Transverse colon (tissue), 4 donors: ENCODE measurements around the gene MAGI1. TPM values are rescaled to one million over a fixed set of nuclear protein-coding genes. Genes with fewer than 3 reads are reported as not detected.

Source experiments
- DNase-seq: peaks from one replicate; pipeline ENCODE4 v3.0.0-alpha.2; 2019
- H3K27ac ChIP-seq, 4 donors: fragments of 200-600 bp; sonication (generic); 2 replicates each; pipeline ENCODE4 v1.5.1; 2016 to 2018; ENCODE audit warnings: inconsistent platforms in 4 of 4
- H3K27me3 ChIP-seq: fragments of 200-600 bp; sonication (generic); 2 replicates; pipeline ENCODE4 v1.5.1; 2017; ENCODE audit warnings: inconsistent platforms
- H3K36me3 ChIP-seq, 4 donors: fragments of 200-600 bp; sonication (generic); 2 replicates each; pipeline ENCODE4 v1.5.1; 2017 to 2019; ENCODE audit warnings: inconsistent platforms in 4 of 4
- H3K4me1 ChIP-seq, 4 donors: fragments of 200-600 bp; sonication (generic); 2 replicates each; pipeline ENCODE4 v1.5.1; 2017 to 2020; ENCODE audit warnings: inconsistent platforms in 4 of 4
- H3K4me3 ChIP-seq, 4 donors: fragments of 200-600 bp; sonication (generic); 1 replicate in 1 of 4; 2 replicates in 3 of 4; pipeline versions ENCODE4 v1.5.1 to v1.6.1; 2017 to 2019; ENCODE audit warnings: inconsistent platforms in 4 of 4
- H3K9me3 ChIP-seq, 2 donors: fragments of 200-600 bp; sonication (generic); 2 replicates each; pipeline ENCODE4 v1.5.1; 2017 to 2019; ENCODE audit warnings: inconsistent platforms in 2 of 2
- CTCF ChIP-seq, 5 experiments: fragments of 200-600 bp in 3 of 5; fragments of 450-650 bp in 2 of 5; sonication (generic) in 3 of 5; IDR thresholded peaks; 1 replicate in 2 of 5; 2 replicates in 3 of 5; pipeline ENCODE4 v1.5.1; 2016 to 2017; ENCODE audit warnings: antibody characterized with exemption in 5 of 5, inconsistent platforms in 3 of 5, mild to moderate bottlenecking in 2 of 5, moderate library complexity in 1 of 5
- EP300 ChIP-seq: sonication (generic); formaldehyde crosslinking; IDR thresholded peaks from one replicate; pipeline ENCODE4 v1.6.1; 2017; ENCODE audit warnings: antibody characterized with exemption, low read depth
- POLR2A ChIP-seq: fragments of 450-650 bp; IDR thresholded peaks from one replicate; pipeline ENCODE4 v1.6.1; 2016; ENCODE audit warnings: antibody characterized with exemption, mild to moderate bottlenecking, moderate library complexity
- POLR2AphosphoS5 ChIP-seq, 3 donors: sonication (generic); formaldehyde crosslinking; IDR thresholded peaks; one replicate each; pipeline ENCODE4 v1.6.1; 2016; ENCODE audit warnings: antibody characterized with exemption in 3 of 3
- WGBS, 2 donors: methylation state at CpG; one replicate each; pipeline ENCODE4 v1.1.5; 2018; ENCODE audit warnings: low coverage in 1 of 2; 5-methylcytosine and 5-hydroxymethylcytosine counted together
- in situ Hi-C, 4 donors: fragments of 200-750 bp; cut with MboI; loops; one replicate each; pipeline versions ENCODE4 v1.15.0 to v1.15.1; 2017; ENCODE audit warnings: low sequenced_read_pairs in 3 of 4, low pct_ligation_motif_present in 1 of 4, low pct_unique_long_range_greater_than_20kb in 1 of 4
- intact Hi-C: fragments of 100-400 bp; cut with DNase I; formaldehyde crosslinking; loops from one replicate; pipeline ENCODE4 v1.15.1; 2023; ENCODE audit warnings: low total_unique reads
- total RNA-seq, 4 donors: library from RNA; depleted of rRNA; stranded (reverse); fragments of >200 nt; gene quantifications; one replicate each; pipeline ENCODE4 v1.1.0, GENCODE V29; 2016

Gene MAGI1
- total RNA-seq, 4 donors from 2014 or later: 50.8 to 190 (median 67.4) TPM

DNA sequence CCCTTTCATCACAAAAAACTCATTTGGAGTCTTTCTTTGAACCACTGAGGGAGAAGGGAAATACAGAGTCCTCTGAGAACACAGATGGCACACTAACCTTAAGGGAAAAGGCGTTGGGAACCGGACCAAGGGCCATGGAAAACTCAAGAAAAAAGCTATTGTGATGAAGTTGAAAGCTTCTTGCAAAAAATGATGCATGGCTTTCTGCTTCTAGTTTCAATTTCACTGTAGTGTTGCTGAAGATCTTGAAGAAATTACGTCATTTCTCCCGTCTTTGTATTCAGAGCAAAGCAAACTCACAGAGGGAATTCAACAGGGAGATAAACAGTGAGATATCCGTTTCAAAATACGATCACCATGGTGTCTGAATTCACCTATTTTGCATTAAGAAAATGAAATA lies 708.6 kb downstream of the MAGI1 start:
- intact Hi-C loops: no loop called here

GRCh38 chr3:65328148-65328547 lies 710.6 kb downstream of the MAGI1 start:
- Histone ChIP-seq H3K4me1 (no peaks in the 10 kb centered on the region), H3K9me3 (no peaks in the 10 kb centered on the region), H3K4me3 (no peak overlapping the region), H3K27me3 (no peaks in the 10 kb centered on the region), H3K27ac (no peak overlapping the region), H3K36me3 (no peaks in the 10 kb centered on the region)
- intact Hi-C loops: no loop called here
- TF ChIP-seq POLR2A: no peak
- TF ChIP-seq EP300: no peak
- 88 to 92% methylated on average over 2 to 4 of the region's 4 CpGs for WGBS, 2 donors
- DNase-seq: no peak
- in situ Hi-C loops: no loop called here

More for the DNA sequence above, 708.6 kb downstream of the MAGI1 start:
- DNase-seq: no peak
- no peaks in the 10 kb centered on the region for H3K36me3 ChIP-seq
- no peaks in the 10 kb centered on the region for H3K9me3 ChIP-seq
- H3K4me3 ChIP-seq: no peak overlapping the region
- TF ChIP-seq POLR2AphosphoS5 (IDR thresholded peaks at IDR 0.05) (no peak), CTCF (IDR thresholded peaks at IDR 0.05) (no peak), POLR2A (no peak), EP300 (no peak)
- no peak overlapping the region for H3K27ac ChIP-seq
- WGBS, 2 donors: 68 to 80% methylated on average over 6 of the region's 6 CpGs
- H3K4me1 ChIP-seq: peaks cover 0 to 12% (median 2%) of the 10 kb centered on the region in 4 donors
- in situ Hi-C loops: no loop called here
- no peaks in the 10 kb centered on the region for H3K27me3 ChIP-seq

- H3K36me3 ChIP-seq: no peaks in the 10 kb centered on the region
- no peaks in the 10 kb centered on the region for H3K9me3 ChIP-seq
- intact Hi-C loops (no loop called here), in situ Hi-C loops (no loop called here)
- no peak overlapping the region for H3K4me3 ChIP-seq
- no peaks in the 10 kb centered on the region for H3K4me1 ChIP-seq
- H3K27ac ChIP-seq: no peak overlapping the region
- TF ChIP-seq CTCF (IDR thresholded peaks at IDR 0.05) (no peak), EP300 (no peak), POLR2A (no peak), POLR2AphosphoS5 (IDR thresholded peaks at IDR 0.05) (no peak)
- no peaks in the 10 kb centered on the region for H3K27me3 ChIP-seq
- DNase-seq: no peak
- 80 to 92% methylated on average over 1 to 3 of the region's 3 CpGs for WGBS, 2 donors
These were observed 712.1 kb downstream of the MAGI1 start for GRCh38 chr3:65326574-65326973.

DNA sequence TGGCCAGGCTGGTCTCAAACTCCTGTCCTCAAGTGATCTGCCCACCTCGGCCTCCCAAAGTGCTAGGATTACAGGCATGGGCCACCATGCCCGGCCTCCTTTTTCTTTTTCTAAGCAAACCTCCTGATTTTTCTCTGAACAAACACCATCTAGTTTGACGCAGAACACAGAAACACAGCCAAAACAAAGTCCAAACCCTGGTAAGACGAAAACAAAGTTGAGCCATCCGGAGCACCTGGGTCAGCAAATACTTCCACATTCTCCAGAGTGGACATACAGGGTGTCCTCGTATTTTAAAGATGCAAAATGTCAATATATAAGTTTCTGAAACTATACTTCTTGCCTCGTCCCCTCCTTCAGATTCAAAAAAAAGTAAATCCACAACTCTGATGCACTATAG lies 715.8 kb downstream of the MAGI1 start:
- intact Hi-C loops (no loop called here), in situ Hi-C loops (no loop called here)
- no peak for DNase-seq
- TF ChIP-seq POLR2AphosphoS5 (IDR thresholded peaks at IDR 0.05): no peak
- no peak for TF ChIP-seq EP300
- TF ChIP-seq POLR2A: no peak
- TF ChIP-seq CTCF (IDR thresholded peaks at IDR 0.05): no peak
- no peaks in the 10 kb centered on the region for H3K4me1 ChIP-seq
- WGBS, 2 donors: 79% methylated on average over 7 of the region's 7 CpGs; no CpG with 5 or more reads in 1 of the 2 donors
- no peak overlapping the region for H3K27ac ChIP-seq
- no peaks in the 10 kb centered on the region for H3K36me3 ChIP-seq
- no peak overlapping the region for H3K4me3 ChIP-seq
- H3K9me3 ChIP-seq: no peaks in the 10 kb centered on the region
- H3K27me3 ChIP-seq: no peaks in the 10 kb centered on the region

DNA sequence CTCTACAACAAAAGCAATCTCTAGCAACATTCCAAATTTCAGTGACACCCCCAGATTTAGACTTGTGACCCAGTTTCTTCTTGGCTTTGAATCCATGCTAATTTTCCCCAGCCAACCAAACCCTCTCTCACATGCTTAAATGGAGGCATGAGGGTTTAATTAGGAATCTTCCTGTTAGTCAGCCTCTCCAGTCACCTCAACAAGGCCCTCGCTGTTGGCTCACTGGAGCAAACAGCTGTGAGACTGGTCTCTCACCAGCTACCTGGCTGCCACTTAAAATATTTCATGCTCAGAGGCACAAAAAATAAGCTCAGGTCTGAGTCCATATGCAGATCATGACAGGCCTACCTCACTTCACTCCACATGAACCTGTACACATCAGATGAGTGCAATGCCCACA lies 720.5 kb downstream of the MAGI1 start:
- Histone ChIP-seq H3K4me1 (no peaks in the 10 kb centered on the region), H3K36me3 (no peaks in the 10 kb centered on the region), H3K27ac (no peak overlapping the region), H3K9me3 (no peaks in the 10 kb centered on the region), H3K27me3 (no peaks in the 10 kb centered on the region), H3K4me3 (no peak overlapping the region)
- 88% methylated on average over 1 of the region's 1 CpG; no CpG with 5 or more reads in 1 of the 2 donors for WGBS, 2 donors
- in situ Hi-C loops: no loop called here
- no peak for TF ChIP-seq EP300
- DNase-seq: no peak
- intact Hi-C loops: no loop called here
